Neural crest cell (in vitro differentiated cells): ENCODE measurements around the gene BLVRA. TPM values are rescaled to one million over a fixed set of nuclear protein-coding genes. Genes with fewer than 3 reads are reported as not detected.
A peak's percentile ranks its signal among the peaks of the same experiment; 100 is the strongest.
"Not testable (repeated sequence)": the region's sequence is repeated elsewhere in the genome, so short reads cannot be mapped to it uniquely, and the experiment has no call there.

ENCODE experiments used
- DNase-seq: peaks from one replicate; pipeline ENCODE4 v3.0.0; 2021; ENCODE audit warnings: low read depth, mixed read lengths, low spot score
- H3K27ac Mint-ChIP-seq: one replicate; pipeline ENCODE4 v1.8.0; 2021; ENCODE audit warnings: mild to moderate bottlenecking, mixed read lengths; ENCODE audit not compliant: unreplicated experiment
- H3K27me3 Mint-ChIP-seq: 2 replicates; pipeline ENCODE4 v1.8.0; 2021; ENCODE audit warnings: low read depth, mild to moderate bottlenecking, mixed read lengths
- H3K36me3 Mint-ChIP-seq: 2 replicates; pipeline ENCODE4 v1.8.0; 2021; ENCODE audit warnings: low read depth, mild to moderate bottlenecking, mixed read lengths
- H3K4me1 Mint-ChIP-seq: 2 replicates; pipeline ENCODE4 v1.8.0; 2021; ENCODE audit warnings: mixed read lengths
- H3K4me3 Mint-ChIP-seq: one replicate; pipeline ENCODE4 v1.8.0; 2021; ENCODE audit warnings: mild to moderate bottlenecking, mixed read lengths
- H3K9me3 Mint-ChIP-seq: 2 replicates; pipeline ENCODE4 v1.8.0; 2021; ENCODE audit warnings: mixed read lengths
- total RNA-seq: library from RNA; stranded (reverse); gene quantifications from 2 replicates; pipeline ENCODE4 v1.2.1, GENCODE V29; 2021
- TF ChIP-seq, protein P1 (sequence below): fragments of 200-600 bp; sonication (generic); conservative IDR thresholded peaks from 2 replicates; pipeline ENCODE4 v1.5.0; 2021; ENCODE audit warnings: antibody characterized with exemption, mild to moderate bottlenecking

Gene BLVRA
- total RNA-seq, 1 donor from 2014 or later: 31.3 TPM

DNA sequence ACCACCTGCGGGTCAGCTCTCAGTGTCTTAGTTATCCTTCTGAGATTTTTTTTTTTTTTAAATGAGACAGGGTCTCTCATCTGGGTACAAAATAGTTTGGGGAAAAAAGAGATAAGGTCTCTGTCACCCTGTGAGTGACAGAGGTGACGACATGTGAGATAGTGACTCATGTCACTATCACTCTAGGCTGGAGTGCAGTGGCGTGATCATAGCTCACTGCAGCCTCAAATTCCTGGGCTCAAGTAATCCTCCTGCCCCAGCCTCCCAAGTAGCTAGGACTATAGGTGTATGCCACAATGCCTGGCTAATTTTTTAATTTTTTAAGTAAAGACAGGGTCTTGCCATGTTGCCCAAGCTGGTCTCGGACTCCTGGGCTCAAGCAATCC lies 10.4 kb downstream of the BLVRA start:
- H3K27ac Mint-ChIP-seq: no peak overlapping the region
- DNase-seq: no peak
- peaks cover 8% of the 10 kb centered on the region for H3K36me3 Mint-ChIP-seq
- no peak overlapping the region for H3K4me3 Mint-ChIP-seq
- TF ChIP-seq, protein P1, sequence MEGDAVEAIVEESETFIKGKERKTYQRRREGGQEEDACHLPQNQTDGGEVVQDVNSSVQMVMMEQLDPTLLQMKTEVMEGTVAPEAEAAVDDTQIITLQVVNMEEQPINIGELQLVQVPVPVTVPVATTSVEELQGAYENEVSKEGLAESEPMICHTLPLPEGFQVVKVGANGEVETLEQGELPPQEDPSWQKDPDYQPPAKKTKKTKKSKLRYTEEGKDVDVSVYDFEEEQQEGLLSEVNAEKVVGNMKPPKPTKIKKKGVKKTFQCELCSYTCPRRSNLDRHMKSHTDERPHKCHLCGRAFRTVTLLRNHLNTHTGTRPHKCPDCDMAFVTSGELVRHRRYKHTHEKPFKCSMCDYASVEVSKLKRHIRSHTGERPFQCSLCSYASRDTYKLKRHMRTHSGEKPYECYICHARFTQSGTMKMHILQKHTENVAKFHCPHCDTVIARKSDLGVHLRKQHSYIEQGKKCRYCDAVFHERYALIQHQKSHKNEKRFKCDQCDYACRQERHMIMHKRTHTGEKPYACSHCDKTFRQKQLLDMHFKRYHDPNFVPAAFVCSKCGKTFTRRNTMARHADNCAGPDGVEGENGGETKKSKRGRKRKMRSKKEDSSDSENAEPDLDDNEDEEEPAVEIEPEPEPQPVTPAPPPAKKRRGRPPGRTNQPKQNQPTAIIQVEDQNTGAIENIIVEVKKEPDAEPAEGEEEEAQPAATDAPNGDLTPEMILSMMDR: no peak
- H3K4me1 Mint-ChIP-seq: peaks cover 5% of the 10 kb centered on the region
- no peaks in the 10 kb centered on the region for H3K9me3 Mint-ChIP-seq
- H3K27me3 Mint-ChIP-seq: no peaks in the 10 kb centered on the region

DNA sequence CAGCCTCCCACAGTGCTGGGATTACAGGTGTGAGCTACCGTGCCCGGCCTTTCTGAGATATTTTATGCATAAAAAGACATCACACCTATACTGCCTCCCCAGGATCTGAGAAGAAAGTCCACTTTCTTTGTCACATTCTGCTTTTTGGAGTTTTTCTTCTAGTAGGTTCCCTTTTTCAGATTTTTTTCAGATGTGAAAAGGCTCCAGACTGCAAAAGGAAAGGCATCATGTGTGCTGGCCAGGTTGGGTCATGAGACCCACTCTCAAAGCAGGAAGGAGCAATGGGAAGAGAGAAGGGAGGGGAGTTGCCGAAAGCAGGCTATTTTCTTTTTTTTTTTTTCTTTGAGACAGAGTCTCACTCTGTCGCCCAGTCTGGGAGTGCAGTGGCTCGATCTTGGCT lies 10.8 kb downstream of the BLVRA start:
- TF ChIP-seq, protein P1: no peak
- no peaks in the 10 kb centered on the region for H3K27me3 Mint-ChIP-seq
- peaks cover under 1% of the 10 kb centered on the region for H3K4me1 Mint-ChIP-seq
- no peak overlapping the region for H3K27ac Mint-ChIP-seq
- H3K4me3 Mint-ChIP-seq: no peak overlapping the region
- no peak for DNase-seq
- no peaks in the 10 kb centered on the region for H3K9me3 Mint-ChIP-seq
- H3K36me3 Mint-ChIP-seq: peaks cover 8% of the 10 kb centered on the region

DNA sequence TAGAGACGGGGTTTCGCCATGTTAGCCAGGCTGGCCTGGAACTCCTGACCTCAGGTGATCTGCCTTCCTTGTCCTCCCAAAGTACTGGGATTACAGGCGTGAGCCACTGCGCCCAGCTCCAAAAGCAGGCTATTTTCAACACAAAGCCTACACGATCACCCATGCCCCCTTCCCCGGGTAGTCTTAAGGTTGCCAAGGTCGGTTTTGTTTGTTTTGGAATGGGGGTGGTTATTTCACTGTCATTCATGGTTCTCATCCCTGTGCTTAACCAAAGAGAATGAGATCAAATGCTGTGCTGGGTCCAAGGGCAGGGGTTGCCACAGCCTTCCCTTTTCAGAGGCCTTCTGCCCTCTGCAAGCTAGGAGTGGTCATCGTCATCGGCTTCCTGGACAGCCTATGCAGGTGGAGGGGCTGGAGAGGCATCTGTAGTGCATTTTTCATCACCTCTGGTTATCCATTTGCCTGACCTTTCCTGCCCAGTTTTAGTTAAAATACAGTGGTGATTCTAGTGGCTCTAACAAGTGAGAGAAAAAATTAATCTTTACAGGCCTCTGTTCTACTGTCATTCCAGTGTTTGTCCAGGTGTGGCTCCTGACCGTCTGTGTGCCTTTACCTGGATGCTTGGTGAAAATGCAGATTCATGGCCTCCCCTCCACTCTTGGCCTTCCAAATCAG lies 11.4 kb downstream of the BLVRA start:
- no peak overlapping the region for H3K27ac Mint-ChIP-seq
- DNase-seq: no peak
- H3K36me3 Mint-ChIP-seq: peaks cover 8% of the 10 kb centered on the region
- H3K4me1 Mint-ChIP-seq: no peaks in the 10 kb centered on the region
- no peak overlapping the region for H3K4me3 Mint-ChIP-seq
- H3K27me3 Mint-ChIP-seq: no peaks in the 10 kb centered on the region
- no peaks in the 10 kb centered on the region for H3K9me3 Mint-ChIP-seq
- TF ChIP-seq, protein P1: no peak

DNA sequence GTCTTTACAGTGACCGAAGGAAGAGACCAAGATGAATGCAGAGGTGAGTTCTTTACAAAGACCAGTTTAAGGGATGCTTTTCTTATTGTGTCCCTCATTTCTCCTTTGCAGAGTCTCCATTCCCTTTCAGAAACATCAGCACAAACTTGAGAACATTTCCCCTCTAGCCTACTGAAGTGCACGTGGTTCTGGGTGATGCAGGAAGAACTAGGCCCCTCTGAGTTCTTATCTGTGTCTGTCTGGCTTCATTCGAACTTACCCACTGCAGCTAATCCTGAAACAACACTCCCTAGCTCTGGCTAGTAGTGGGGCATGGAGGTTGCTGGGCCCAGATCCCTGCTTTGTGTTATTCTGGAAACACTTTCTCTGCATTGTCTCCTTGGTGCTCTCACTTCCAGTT lies 12.6 kb downstream of the BLVRA start:
- TF ChIP-seq, protein P1: no peak
- H3K27ac Mint-ChIP-seq: no peak overlapping the region
- peaks cover 8% of the 10 kb centered on the region for H3K36me3 Mint-ChIP-seq
- H3K27me3 Mint-ChIP-seq: no peaks in the 10 kb centered on the region
- no peak for DNase-seq
- H3K4me1 Mint-ChIP-seq: no peaks in the 10 kb centered on the region
- no peaks in the 10 kb centered on the region for H3K9me3 Mint-ChIP-seq
- no peak overlapping the region for H3K4me3 Mint-ChIP-seq

DNA sequence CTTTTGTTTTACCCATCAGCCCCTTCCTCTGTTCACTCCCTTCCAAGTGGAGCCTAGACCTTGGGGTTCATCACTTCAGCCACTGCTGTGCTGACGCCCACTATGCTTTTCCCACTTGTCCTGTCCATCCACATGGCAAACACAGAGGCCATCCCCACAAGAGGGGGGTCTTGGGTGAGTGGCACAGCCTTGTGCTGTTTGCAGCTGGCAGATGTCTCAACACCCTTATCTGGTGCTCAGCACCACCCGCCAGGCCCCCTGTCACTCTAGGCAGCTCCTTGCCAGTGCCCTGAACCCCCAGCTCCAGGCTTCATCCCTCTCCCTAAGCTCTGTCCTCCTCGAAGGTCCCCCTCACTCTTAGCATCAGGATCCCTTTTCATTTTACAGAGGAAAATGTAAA lies 13.1 kb downstream of the BLVRA start:
- peaks cover 12% of the 10 kb centered on the region for H3K36me3 Mint-ChIP-seq
- no peak for DNase-seq
- TF ChIP-seq, protein P1: no peak
- no peaks in the 10 kb centered on the region for H3K4me1 Mint-ChIP-seq
- H3K27me3 Mint-ChIP-seq: no peaks in the 10 kb centered on the region
- peaks cover 2% of the 10 kb centered on the region for H3K9me3 Mint-ChIP-seq
- H3K27ac Mint-ChIP-seq: peak overlapping the region; percentile 52
- no peak overlapping the region for H3K4me3 Mint-ChIP-seq

DNA sequence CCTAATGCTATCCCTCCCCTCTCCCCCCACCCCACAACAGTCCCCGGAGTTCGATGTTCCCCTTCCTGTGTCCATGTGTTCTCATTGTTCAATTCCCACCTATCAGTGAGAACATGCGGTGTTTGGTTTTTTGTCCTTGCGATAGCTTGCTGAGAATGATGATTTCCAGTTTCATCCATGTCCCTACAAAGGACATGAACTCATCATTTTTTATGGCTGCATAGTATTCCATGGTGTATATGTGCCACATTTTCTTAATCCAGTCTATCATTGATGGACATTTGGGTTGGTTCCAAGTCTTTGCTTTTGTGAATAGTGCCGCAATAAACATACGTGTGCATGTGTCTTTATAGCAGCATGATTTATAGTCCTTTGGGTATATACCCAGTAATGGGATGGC lies 14.8 kb downstream of the BLVRA start:
- H3K27me3 Mint-ChIP-seq, DNase-seq, H3K9me3 Mint-ChIP-seq, H3K4me3 Mint-ChIP-seq, H3K27ac Mint-ChIP-seq, H3K4me1 Mint-ChIP-seq: not testable (repeated sequence)
- H3K36me3 Mint-ChIP-seq: peaks cover 12% of the 10 kb centered on the region

DNA sequence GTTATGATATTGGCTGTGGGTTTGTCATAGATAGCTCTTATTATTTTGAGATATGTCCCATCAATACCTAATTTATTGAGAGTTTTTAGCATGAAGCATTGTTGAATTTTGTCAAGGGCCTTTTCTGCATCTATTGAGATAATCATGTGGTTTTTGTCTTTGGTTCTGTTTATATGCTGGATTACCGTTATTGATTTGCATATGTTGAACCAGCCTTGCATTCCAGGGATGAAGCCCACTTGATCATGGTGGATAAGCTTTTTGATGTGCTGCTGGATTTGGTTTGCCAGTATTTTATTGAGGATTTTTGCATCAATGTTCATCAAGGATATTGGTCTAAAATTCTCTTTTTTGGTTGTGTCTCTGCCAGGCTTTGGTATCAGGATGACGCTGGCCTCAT lies 16.8 kb downstream of the BLVRA start:
- peaks cover 19% of the 10 kb centered on the region for H3K36me3 Mint-ChIP-seq
- H3K9me3 Mint-ChIP-seq, H3K27ac Mint-ChIP-seq: not testable (repeated sequence)

DNA sequence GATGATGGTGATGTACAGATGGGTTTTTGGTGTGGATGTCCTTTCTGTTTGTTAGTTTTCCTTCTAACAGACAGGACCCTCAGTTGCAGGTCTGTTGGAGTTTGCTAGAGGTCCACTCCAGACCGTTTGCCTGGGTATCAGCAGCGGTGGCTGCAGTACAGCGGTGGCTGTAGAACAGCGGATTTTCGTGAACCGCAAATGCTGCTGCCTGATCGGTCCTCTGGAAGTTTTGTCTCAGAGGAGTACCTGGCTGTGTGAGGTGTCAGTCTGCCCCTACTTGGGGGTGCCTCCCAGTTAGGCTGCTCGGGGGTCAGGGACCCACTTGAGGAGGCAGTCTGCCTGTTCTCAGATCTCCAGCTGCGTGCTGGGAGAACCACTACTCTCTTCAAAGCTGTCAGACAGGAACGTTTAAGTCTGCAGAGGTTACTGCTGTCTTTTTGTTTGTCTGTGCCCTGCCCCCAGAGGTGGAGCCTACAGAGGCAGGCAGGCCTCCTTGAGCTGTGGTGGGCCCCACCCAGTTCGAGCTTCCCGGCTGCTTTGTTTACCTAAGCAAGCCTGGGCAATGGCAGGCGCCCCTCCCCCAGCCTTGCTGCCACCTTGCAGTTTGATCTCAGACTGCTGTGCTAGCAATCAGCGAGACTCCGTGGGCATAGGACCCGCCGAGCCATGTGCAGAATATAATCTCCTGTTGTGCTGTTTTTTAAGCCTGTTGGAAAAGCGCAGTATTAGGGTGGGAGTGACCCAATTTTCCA lies 20.0 kb downstream of the BLVRA start:
- H3K27me3 Mint-ChIP-seq, H3K4me1 Mint-ChIP-seq, H3K9me3 Mint-ChIP-seq, DNase-seq, H3K4me3 Mint-ChIP-seq, H3K27ac Mint-ChIP-seq: not testable (repeated sequence)
- H3K36me3 Mint-ChIP-seq: peaks cover 21% of the 10 kb centered on the region

More for the DNA sequence above, 16.8 kb downstream of the BLVRA start:
- H3K4me3 Mint-ChIP-seq, H3K4me1 Mint-ChIP-seq, DNase-seq, H3K27me3 Mint-ChIP-seq: not testable (repeated sequence)
